ENCODE results near the gene UQCRQ.

- TF ChIP-seq TSHZ2 (CRISPR knock-in tag; IDR thresholded peaks at IDR 0.05) (no peak), PPARA (CRISPR knock-in tag; IDR thresholded peaks at IDR 0.05; ENCODE audit: borderline replicate concordance) (no peak), OSR1 (CRISPR knock-in tag; IDR thresholded peaks at IDR 0.05) (no peak), TOX (CRISPR knock-in tag; IDR thresholded peaks at IDR 0.05; ENCODE audit: borderline replicate concordance) (no peak), ZC3H10 (CRISPR knock-in tag; IDR thresholded peaks at IDR 0.05) (no peak), SNAI2 (CRISPR knock-in tag; IDR thresholded peaks at IDR 0.05) (no peak), CSRNP3 (CRISPR knock-in tag; IDR thresholded peaks at IDR 0.05) (no peak), ZFP3 (CRISPR knock-in tag; IDR thresholded peaks at IDR 0.05) (no peak), PATZ1 (CRISPR knock-in tag; IDR thresholded peaks at IDR 0.05; ENCODE audit: borderline replicate concordance) (no peak), RARB (CRISPR knock-in tag; IDR thresholded peaks at IDR 0.05) (no peak), ZNF8 (CRISPR knock-in tag; IDR thresholded peaks at IDR 0.05) (no peak), TCF4 (CRISPR knock-in tag; IDR thresholded peaks at IDR 0.05; ENCODE audit: borderline replicate concordance) (no peak), ZNF565 (CRISPR knock-in tag; conservative IDR thresholded peaks at IDR 0.05; ENCODE audit: low read depth) (no peak), ZFP30 (CRISPR knock-in tag; IDR thresholded peaks at IDR 0.05) (no peak)
Measured at GRCh38 chr5:132890817-132891216, 24.4 kb downstream of the UQCRQ start.

Measured in SK-N-SH treated with all-trans-retinoic acid at 6 μM for 48 hours (cell line).